Tibial nerve (tissue), 4 donors: ENCODE measurements around the gene CHAF1B. TPM values are rescaled to one million over a fixed set of nuclear protein-coding genes. Genes with fewer than 3 reads are reported as not detected.
"Not testable (repeated sequence)": the region's sequence is repeated elsewhere in the genome, so short reads cannot be mapped to it uniquely, and the experiment has no call there.

Experiments
- DNase-seq, 2 donors: peaks; one replicate each; pipeline ENCODE4 v3.0.0-alpha.2; 2019; ENCODE audit warnings: low spot score in 2 of 2
- H3K27ac ChIP-seq, 4 donors: fragments of 200-600 bp; sonication (generic) in 3 of 4; one replicate each; pipeline ENCODE4 v1.5.1; 2017 to 2019; ENCODE audit warnings: mild to moderate bottlenecking in 1 of 4
- H3K27me3 ChIP-seq, 2 donors: fragments of 200-600 bp; sonication (generic) in 1 of 2; one replicate each; pipeline versions ENCODE4 v1.5.1 to v1.6.0; 2017 to 2019
- H3K36me3 ChIP-seq, 3 donors: fragments of 200-600 bp; sonication (generic); one replicate each; pipeline ENCODE4 v1.5.1; 2018 to 2019
- H3K4me1 ChIP-seq, 4 donors: fragments of 200-600 bp; sonication (generic) in 3 of 4; one replicate each; pipeline ENCODE4 v1.5.1; 2017 to 2019
- H3K4me3 ChIP-seq, 4 donors: fragments of 200-600 bp; sonication (generic) in 3 of 4; one replicate each; pipeline ENCODE4 v1.5.1; 2017 to 2019; ENCODE audit warnings: mild to moderate bottlenecking in 1 of 4, moderate library complexity in 1 of 4
- H3K9me3 ChIP-seq, 4 donors: fragments of 200-600 bp; sonication (generic) in 3 of 4; one replicate each; pipeline ENCODE4 v1.5.1; 2017 to 2019
- EP300 ChIP-seq, 2 donors: sonication (generic); formaldehyde crosslinking; IDR thresholded peaks; one replicate each; pipeline ENCODE4 v1.6.1; 2017; ENCODE audit warnings: antibody characterized with exemption in 2 of 2, mild to moderate bottlenecking in 1 of 2
- POLR2A ChIP-seq, 2 donors: fragments of 450-650 bp; IDR thresholded peaks; one replicate each; pipeline ENCODE4 v1.6.1; 2017; ENCODE audit warnings: antibody characterized with exemption in 2 of 2, mild to moderate bottlenecking in 2 of 2, moderate library complexity in 2 of 2
- WGBS, 2 donors: methylation state at CpG; one replicate each; pipeline ENCODE4 v1.1.5; 2018; 5-methylcytosine and 5-hydroxymethylcytosine counted together
- total RNA-seq, 4 donors: library from RNA; depleted of rRNA; stranded (reverse); fragments of >200 nt; gene quantifications; one replicate each; pipeline ENCODE4 v1.1.0, GENCODE V29; 2016
- TF ChIP-seq, protein P1 (sequence below), 5 experiments: fragments of 200-600 bp in 3 of 5; fragments of 450-650 bp in 2 of 5; sonication (generic) in 3 of 5; IDR thresholded peaks; one replicate each; pipeline ENCODE4 v1.5.1; 2016 to 2019; ENCODE audit warnings: antibody characterized with exemption in 5 of 5, mild to moderate bottlenecking in 3 of 5, moderate library complexity in 2 of 5

CHAF1B gene
- total RNA-seq, 4 donors from 2014 or later: 0.59 to 1.2 (median 0.86) TPM

DNA sequence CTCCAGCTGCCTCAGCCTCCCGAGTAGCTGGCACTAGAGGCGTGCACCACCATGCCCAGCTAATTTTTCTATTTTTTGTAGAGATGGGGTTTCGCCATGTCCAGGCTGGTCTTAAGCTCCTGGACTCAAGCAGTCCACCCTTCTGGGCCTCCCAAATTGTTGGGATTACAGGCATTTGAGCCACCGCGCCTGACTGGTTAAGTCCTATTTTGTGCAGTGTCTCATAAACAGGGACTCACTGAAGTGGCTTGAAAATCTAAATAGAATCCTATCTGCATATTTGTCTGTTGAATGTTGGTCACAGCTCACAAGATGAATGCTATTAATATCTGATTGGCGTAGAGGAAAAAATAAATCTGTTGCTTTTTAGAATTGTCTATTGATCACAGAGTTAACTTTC, 5.9 kb upstream of the CHAF1B start:
- no peak for TF ChIP-seq POLR2A (IDR thresholded peaks at IDR 0.05)
- TF ChIP-seq, protein P1, sequence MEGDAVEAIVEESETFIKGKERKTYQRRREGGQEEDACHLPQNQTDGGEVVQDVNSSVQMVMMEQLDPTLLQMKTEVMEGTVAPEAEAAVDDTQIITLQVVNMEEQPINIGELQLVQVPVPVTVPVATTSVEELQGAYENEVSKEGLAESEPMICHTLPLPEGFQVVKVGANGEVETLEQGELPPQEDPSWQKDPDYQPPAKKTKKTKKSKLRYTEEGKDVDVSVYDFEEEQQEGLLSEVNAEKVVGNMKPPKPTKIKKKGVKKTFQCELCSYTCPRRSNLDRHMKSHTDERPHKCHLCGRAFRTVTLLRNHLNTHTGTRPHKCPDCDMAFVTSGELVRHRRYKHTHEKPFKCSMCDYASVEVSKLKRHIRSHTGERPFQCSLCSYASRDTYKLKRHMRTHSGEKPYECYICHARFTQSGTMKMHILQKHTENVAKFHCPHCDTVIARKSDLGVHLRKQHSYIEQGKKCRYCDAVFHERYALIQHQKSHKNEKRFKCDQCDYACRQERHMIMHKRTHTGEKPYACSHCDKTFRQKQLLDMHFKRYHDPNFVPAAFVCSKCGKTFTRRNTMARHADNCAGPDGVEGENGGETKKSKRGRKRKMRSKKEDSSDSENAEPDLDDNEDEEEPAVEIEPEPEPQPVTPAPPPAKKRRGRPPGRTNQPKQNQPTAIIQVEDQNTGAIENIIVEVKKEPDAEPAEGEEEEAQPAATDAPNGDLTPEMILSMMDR (IDR thresholded peaks at IDR 0.05): no peak
- TF ChIP-seq EP300 (IDR thresholded peaks at IDR 0.05): no peak
- peak overlapping the region in 1 of 4 donors; percentile 51 for H3K27ac ChIP-seq
- peaks cover 0 to 11% (median 0%) of the 10 kb centered on the region in 4 donors for H3K4me1 ChIP-seq
- WGBS, 2 donors: 93 to 97% methylated on average over 6 of the region's 6 CpGs
- no peaks in the 10 kb centered on the region for H3K27me3 ChIP-seq
- H3K36me3 ChIP-seq: peaks cover 0 to 43% (median 0%) of the 10 kb centered on the region in 3 donors
- H3K9me3 ChIP-seq: no peaks in the 10 kb centered on the region
- no peak for DNase-seq
- H3K4me3 ChIP-seq: no peak overlapping the region

DNA sequence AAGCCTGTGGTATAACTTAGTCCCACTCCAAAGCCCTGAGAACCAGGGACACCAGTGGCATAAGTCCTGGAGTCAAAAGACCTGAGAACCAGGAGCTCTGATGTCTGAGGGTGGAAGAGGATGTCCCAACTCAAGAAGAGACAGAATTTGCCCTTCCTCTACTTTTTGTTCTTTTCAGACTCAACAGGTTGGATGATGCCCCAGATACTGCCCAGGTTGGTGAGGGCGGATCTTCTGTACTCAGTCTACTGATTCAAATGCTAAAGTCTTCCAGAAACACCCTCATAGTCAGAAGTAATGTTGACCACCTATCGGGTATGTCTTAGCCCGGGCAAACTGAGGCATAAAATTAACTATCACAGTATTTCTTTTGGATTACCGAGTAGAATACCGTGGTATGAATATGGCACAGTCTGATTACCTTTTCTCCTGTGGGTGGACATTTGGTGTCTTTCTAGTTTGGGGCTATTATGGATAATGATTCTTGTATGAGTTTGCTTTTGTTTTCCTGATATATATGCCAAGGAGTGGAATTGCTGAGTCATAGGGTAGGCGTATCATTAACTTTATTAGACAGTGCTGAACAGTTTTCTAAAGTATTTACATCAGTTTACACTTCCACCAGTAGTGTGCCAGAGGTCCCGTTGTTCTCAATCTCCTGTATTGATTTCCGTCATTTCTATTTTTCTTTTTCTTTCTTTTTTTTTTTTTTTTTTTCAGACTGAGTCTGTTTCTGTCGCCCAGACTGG, 3.2 kb upstream of the CHAF1B start:
- Histone ChIP-seq H3K4me1 (peaks cover 0 to 24% (median 3%) of the 10 kb centered on the region in 4 donors), H3K9me3 (no peaks in the 10 kb centered on the region), H3K27ac (no peak overlapping the region), H3K36me3 (peaks cover 0 to 15% (median 0%) of the 10 kb centered on the region in 3 donors), H3K4me3 (no peak overlapping the region), H3K27me3 (no peaks in the 10 kb centered on the region)
- 77 to 84% methylated on average over 9 of the region's 9 CpGs for WGBS, 2 donors
- TF ChIP-seq, protein P1 (IDR thresholded peaks at IDR 0.05): no peak
- DNase-seq: no peak

DNA sequence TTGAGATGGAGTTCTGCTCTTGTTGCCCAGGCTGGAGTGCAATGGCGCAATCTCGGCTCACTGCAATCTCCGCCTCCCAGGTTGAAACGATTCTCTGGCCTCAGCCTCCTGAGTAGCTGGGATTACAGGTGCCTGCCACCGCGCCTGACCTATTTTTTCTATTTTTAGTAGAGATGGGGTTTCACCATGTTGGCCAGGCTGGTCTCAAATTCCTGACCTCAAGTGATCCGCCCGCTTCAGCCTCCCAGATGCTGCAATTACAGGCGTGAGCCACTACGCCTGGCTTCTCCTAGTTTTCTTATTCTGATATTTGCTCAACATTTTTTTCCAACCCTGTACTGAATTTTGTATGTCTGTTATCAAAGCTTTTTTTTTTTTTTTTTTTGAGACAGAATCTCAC, 2.5 kb upstream of the CHAF1B start:
- H3K27ac ChIP-seq: not testable (repeated sequence)
- peaks cover 0 to 19% (median 3%) of the 10 kb centered on the region in 4 donors for H3K4me1 ChIP-seq

DNA sequence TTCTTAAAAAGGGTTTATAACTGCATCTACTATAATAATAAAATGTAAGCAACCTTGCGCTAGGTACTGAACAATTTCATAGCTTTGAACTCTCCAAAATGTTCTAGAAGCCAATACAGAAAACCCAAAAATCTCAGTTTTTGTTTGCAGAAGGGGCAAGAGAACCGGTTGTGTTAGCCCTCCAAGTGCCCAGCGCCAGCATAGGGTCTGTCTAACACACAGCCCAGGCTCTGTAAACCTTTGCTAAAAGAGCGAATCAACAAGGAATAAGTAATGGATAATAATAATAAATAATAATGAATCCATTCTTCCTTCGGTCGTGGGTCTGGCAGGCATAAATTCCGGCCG, 333 bp upstream of the CHAF1B start:
- TF ChIP-seq POLR2A (IDR thresholded peaks at IDR 0.05) (no peak), EP300 (IDR thresholded peaks at IDR 0.05) (no peak)
- TF ChIP-seq, protein P1 (IDR thresholded peaks at IDR 0.05): no peak
- Histone ChIP-seq H3K27me3 (no peaks in the 10 kb centered on the region), H3K4me3 (peak overlapping the region; percentile 38 to 87 (median 69)), H3K36me3 (no peaks in the 10 kb centered on the region), H3K9me3 (no peaks in the 10 kb centered on the region), H3K27ac (no peak overlapping the region), H3K4me1 (peaks cover 0 to 17% (median 3%) of the 10 kb centered on the region in 4 donors)
- DNase-seq: no peak
- 25 to 29% methylated on average over 8 of the region's 8 CpGs for WGBS, 2 donors

More for the DNA sequence above, 2.5 kb upstream of the CHAF1B start:
- 95% methylated on average over 10 of the region's 10 CpGs for WGBS, 2 donors
- not testable (repeated sequence) for H3K9me3 ChIP-seq, H3K27me3 ChIP-seq, DNase-seq, H3K4me3 ChIP-seq, H3K36me3 ChIP-seq

DNA sequence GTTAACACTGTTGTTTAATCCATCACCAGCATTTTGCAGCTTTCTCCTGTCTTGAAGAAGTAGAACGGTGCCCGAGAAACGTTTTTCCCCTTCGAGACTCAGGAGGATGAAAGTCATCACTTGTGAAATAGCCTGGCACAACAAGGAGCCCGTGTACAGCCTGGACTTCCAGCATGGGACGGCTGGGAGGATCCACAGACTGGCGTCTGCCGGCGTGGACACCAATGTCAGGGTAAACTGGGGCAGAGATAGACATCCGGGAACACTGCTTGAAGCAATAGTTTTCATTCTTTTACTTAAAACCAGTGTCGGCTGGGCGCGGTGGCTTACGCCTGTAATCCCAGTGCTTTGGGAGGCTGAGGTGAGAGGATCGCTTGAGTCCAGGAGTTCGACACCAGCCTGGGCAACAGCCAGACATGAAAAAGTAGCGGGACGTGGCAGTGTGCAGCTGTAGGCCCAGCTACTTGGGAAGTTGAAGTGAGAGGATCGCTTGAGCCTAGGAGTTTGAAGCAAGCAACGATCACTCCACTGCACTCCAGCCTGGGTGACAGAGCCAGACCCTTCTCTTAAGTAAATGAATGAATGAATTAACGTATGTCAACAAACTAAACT, 945 bp downstream of the CHAF1B start:
- H3K4me1 ChIP-seq: peaks cover 0 to 17% (median 3%) of the 10 kb centered on the region in 4 donors
- peak overlapping the region in 3 of 4 donors; percentile 38 to 74 (median 64) for H3K4me3 ChIP-seq
- H3K36me3 ChIP-seq: peaks cover 0 to 3% (median 0%) of the 10 kb centered on the region in 3 donors
- no peak for DNase-seq
- no peaks in the 10 kb centered on the region for H3K27me3 ChIP-seq
- H3K9me3 ChIP-seq: no peaks in the 10 kb centered on the region
- TF ChIP-seq EP300 (IDR thresholded peaks at IDR 0.05): no peak
- TF ChIP-seq, protein P1 (IDR thresholded peaks at IDR 0.05): no peak
- no peak for TF ChIP-seq POLR2A (IDR thresholded peaks at IDR 0.05)
- peak overlapping the region in 2 of 4 donors; percentile 77 to 80 for H3K27ac ChIP-seq
- 77% methylated on average over 21 of the region's 21 CpGs for WGBS, 2 donors
